ENCODE data around the gene PLEKHO1. TPM values are rescaled to one million over a fixed set of nuclear protein-coding genes. Genes with fewer than 3 reads are reported as not detected.
A peak's percentile ranks its signal among the peaks of the same experiment; 100 is the strongest.

The PLEKHO1 gene
- total RNA-seq, 1 donor, result 60.1 TPM

GRCh38 chr1:150148837-150149270, 862 bp upstream of the PLEKHO1 start:
- DNase-seq (ENCODE audit: low read depth in 2 of 3, low spot score in 2 of 3), result no peak

GRCh38 chr1:150150133-150151021, 661 bp downstream of the PLEKHO1 start:
- no peak for DNase-seq (ENCODE audit: low read depth in 2 of 3, low spot score in 2 of 3)

GRCh38 chr1:150151291-150152181, 1.8 kb downstream of the PLEKHO1 start:
- peak in 2 of 3 donors; percentile 68 to 73 for DNase-seq (ENCODE audit: low read depth in 2 of 3, low spot score in 2 of 3)

GRCh38 chr1:150152182-150152536, 2.4 kb downstream of the PLEKHO1 start:
- no peak for DNase-seq (ENCODE audit: low read depth in 2 of 3, low spot score in 2 of 3)

- DNase-seq (ENCODE audit: low read depth in 2 of 3, low spot score in 2 of 3), result no peak
These were observed 3.2 kb downstream of the PLEKHO1 start for GRCh38 chr1:150152772-150153456.

- DNase-seq (ENCODE audit: low read depth in 2 of 3, low spot score in 2 of 3), result no peak
These were observed 4.4 kb downstream of the PLEKHO1 start for GRCh38 chr1:150154143-150154542.

- DNase-seq (ENCODE audit: low read depth in 2 of 3, low spot score in 2 of 3), result no peak
These were observed 5.8 kb downstream of the PLEKHO1 start for GRCh38 chr1:150155413-150156071.

- no peak for DNase-seq (ENCODE audit: low read depth in 2 of 3, low spot score in 2 of 3)
These were observed 7.3 kb downstream of the PLEKHO1 start for GRCh38 chr1:150156868-150157603.

GRCh38 chr1:150159550-150159949, 9.8 kb downstream of the PLEKHO1 start:
- DNase-seq (ENCODE audit: low read depth in 2 of 3, low spot score in 2 of 3), result peak in 1 of 3 donors; percentile 39

GRCh38 chr1:150160964-150161621, 11.4 kb downstream of the PLEKHO1 start:
- no peak for DNase-seq (ENCODE audit: low read depth in 2 of 3, low spot score in 2 of 3)

- no peak for DNase-seq (ENCODE audit: low read depth in 2 of 3, low spot score in 2 of 3)
These were observed 12.2 kb downstream of the PLEKHO1 start for GRCh38 chr1:150161747-150162581.

GRCh38 chr1:150162582-150162861, 12.8 kb downstream of the PLEKHO1 start:
- no peak for DNase-seq (ENCODE audit: low read depth in 2 of 3, low spot score in 2 of 3)

GRCh38 chr1:150162862-150163706, 13.4 kb downstream of the PLEKHO1 start:
- peak in 2 of 3 donors; percentile 70 to 85 for DNase-seq (ENCODE audit: low read depth in 2 of 3, low spot score in 2 of 3)

- no peak for DNase-seq (ENCODE audit: low read depth in 2 of 3, low spot score in 2 of 3)
These were observed 14.5 kb downstream of the PLEKHO1 start for GRCh38 chr1:150164224-150164623.

GRCh38 chr1:150164779-150165178, 15.1 kb downstream of the PLEKHO1 start:
- no peak for DNase-seq (ENCODE audit: low read depth in 2 of 3, low spot score in 2 of 3)

- DNase-seq (ENCODE audit: low read depth in 2 of 3, low spot score in 2 of 3), result peak in 2 of 3 donors; percentile 50 to 62
These were observed 16.2 kb downstream of the PLEKHO1 start for GRCh38 chr1:150165622-150166612.
